Chondrocyte (in vitro differentiated cells): ENCODE measurements around the gene SERPINB8. TPM values are rescaled to one million over a fixed set of nuclear protein-coding genes. Genes with fewer than 3 reads are reported as not detected.

Source experiments
- DNase-seq: peaks from one replicate; pipeline ENCODE4 v3.0.0; 2021; ENCODE audit warnings: mixed read lengths, low spot score
- H3K27ac Mint-ChIP-seq: one replicate; pipeline ENCODE4 v1.8.0; 2021; ENCODE audit warnings: mild to moderate bottlenecking, moderate library complexity, mixed read lengths; ENCODE audit not compliant: unreplicated experiment
- H3K27me3 Mint-ChIP-seq: 2 replicates; pipeline ENCODE4 v1.8.0; 2021; ENCODE audit warnings: low read depth, mixed read lengths
- H3K36me3 Mint-ChIP-seq: 2 replicates; pipeline ENCODE4 v1.8.0; 2021; ENCODE audit warnings: low read depth, mixed read lengths
- H3K4me1 Mint-ChIP-seq: 2 replicates; pipeline ENCODE4 v1.8.0; 2021; ENCODE audit warnings: low read depth, mild to moderate bottlenecking, mixed read lengths
- H3K4me3 Mint-ChIP-seq: one replicate; pipeline ENCODE4 v1.8.0; 2021; ENCODE audit warnings: mild to moderate bottlenecking, moderate library complexity, mixed read lengths; ENCODE audit not compliant: unreplicated experiment
- H3K9me3 Mint-ChIP-seq: 2 replicates; pipeline ENCODE4 v1.8.0; 2021; ENCODE audit warnings: low read depth, mixed read lengths
- CTCF ChIP-seq: fragments of 200-600 bp; sonication (generic); IDR thresholded peaks from 2 replicates; pipeline ENCODE4 v1.5.0; 2021; ENCODE audit warnings: antibody characterized with exemption, mild to moderate bottlenecking, moderate library complexity
- total RNA-seq: library from RNA; stranded (reverse); gene quantifications from 3 replicates; pipeline ENCODE4 v1.2.1, GENCODE V29; 2021

SERPINB8 gene
- total RNA-seq, 1 donor from 2014 or later = 13.6 TPM

- DNase-seq = no peak
- H3K27me3 Mint-ChIP-seq = no peaks in the 10 kb centered on the region
- no peak overlapping the region for H3K4me3 Mint-ChIP-seq
- H3K36me3 Mint-ChIP-seq = no peaks in the 10 kb centered on the region
- H3K4me1 Mint-ChIP-seq = peaks cover 42% of the 10 kb centered on the region
- H3K9me3 Mint-ChIP-seq = no peaks in the 10 kb centered on the region
- peak overlapping the region; percentile 29 for H3K27ac Mint-ChIP-seq
- TF ChIP-seq CTCF = no peak
Observed at GRCh38 chr18:63975628-63976027, 5.7 kb downstream of the SERPINB8 start.

- peaks cover 30% of the 10 kb centered on the region for H3K4me1 Mint-ChIP-seq
- H3K27me3 Mint-ChIP-seq = no peaks in the 10 kb centered on the region
Observed at GRCh38 chr18:63977040-63977439, 7.2 kb downstream of the SERPINB8 start.

GRCh38 chr18:63979409-63979920 lies 9.6 kb downstream of the SERPINB8 start:
- Mint-ChIP-seq H3K4me1 (peaks cover 28% of the 10 kb centered on the region), H3K27me3 (no peaks in the 10 kb centered on the region), H3K27ac (peak overlapping the region; percentile 78), H3K36me3 (peaks cover 17% of the 10 kb centered on the region), H3K9me3 (no peaks in the 10 kb centered on the region), H3K4me3 (peak overlapping the region; percentile 64)
- no peak for DNase-seq
- TF ChIP-seq CTCF = peak; percentile 97

More at GRCh38 chr18:63977040-63977439, 7.2 kb downstream of the SERPINB8 start:
- Mint-ChIP-seq H3K4me3 (no peak overlapping the region), H3K36me3 (peaks cover 8% of the 10 kb centered on the region), H3K27ac (no peak overlapping the region), H3K9me3 (no peaks in the 10 kb centered on the region)
- TF ChIP-seq CTCF = no peak
- DNase-seq = no peak

GRCh38 chr18:63980027-63980426 lies 10.1 kb downstream of the SERPINB8 start:
- Mint-ChIP-seq H3K27ac (peak overlapping the region; percentile 46), H3K36me3 (peaks cover 19% of the 10 kb centered on the region), H3K4me1 (peaks cover 24% of the 10 kb centered on the region), H3K9me3 (no peaks in the 10 kb centered on the region), H3K4me3 (peak overlapping the region; percentile 11), H3K27me3 (no peaks in the 10 kb centered on the region)
- no peak for DNase-seq
- TF ChIP-seq CTCF = no peak

GRCh38 chr18:63980896-63981460 lies 11.1 kb downstream of the SERPINB8 start:
- TF ChIP-seq CTCF = no peak
- H3K4me3 Mint-ChIP-seq = no peak overlapping the region

More at GRCh38 chr18:63980896-63981460, 11.1 kb downstream of the SERPINB8 start:
- peaks cover 15% of the 10 kb centered on the region for H3K4me1 Mint-ChIP-seq
- no peaks in the 10 kb centered on the region for H3K9me3 Mint-ChIP-seq
- H3K27ac Mint-ChIP-seq = no peak overlapping the region
- DNase-seq = no peak
- H3K27me3 Mint-ChIP-seq = no peaks in the 10 kb centered on the region
- H3K36me3 Mint-ChIP-seq = peaks cover 22% of the 10 kb centered on the region
